ENCODE data around the gene LMLN.

The LMLN gene

DNA sequence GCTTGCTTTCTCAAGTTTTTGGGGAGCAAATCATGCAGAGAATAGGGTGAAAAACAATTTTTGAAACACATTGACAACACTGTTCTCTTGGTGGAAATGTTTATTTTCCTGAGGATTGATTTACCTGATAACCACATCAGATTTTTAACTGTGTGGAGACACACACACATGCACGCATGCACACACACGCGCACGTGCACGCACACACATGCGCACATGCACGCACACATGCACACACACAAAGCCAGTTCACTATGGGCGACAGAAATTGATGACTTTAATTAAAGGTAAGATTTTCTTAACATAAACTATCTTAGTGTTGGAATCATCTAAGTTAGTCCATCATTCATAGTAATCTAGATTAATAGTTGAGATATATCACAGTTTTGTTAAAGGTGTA is 15.3 kb downstream of the LMLN start:
- no peak for DNase-seq (ENCODE audit: extremely low read depth, insufficient read length)
- H3K27me3 ChIP-seq (replicated peaks; ENCODE audit: control insufficient read depth, insufficient read depth, low read length), result no peaks in the 10 kb centered on the region
- H3K36me3 ChIP-seq (ENCODE audit: control insufficient read depth, insufficient read depth, low read length), result no peaks in the 10 kb centered on the region
- TF ChIP-seq, protein P1, sequence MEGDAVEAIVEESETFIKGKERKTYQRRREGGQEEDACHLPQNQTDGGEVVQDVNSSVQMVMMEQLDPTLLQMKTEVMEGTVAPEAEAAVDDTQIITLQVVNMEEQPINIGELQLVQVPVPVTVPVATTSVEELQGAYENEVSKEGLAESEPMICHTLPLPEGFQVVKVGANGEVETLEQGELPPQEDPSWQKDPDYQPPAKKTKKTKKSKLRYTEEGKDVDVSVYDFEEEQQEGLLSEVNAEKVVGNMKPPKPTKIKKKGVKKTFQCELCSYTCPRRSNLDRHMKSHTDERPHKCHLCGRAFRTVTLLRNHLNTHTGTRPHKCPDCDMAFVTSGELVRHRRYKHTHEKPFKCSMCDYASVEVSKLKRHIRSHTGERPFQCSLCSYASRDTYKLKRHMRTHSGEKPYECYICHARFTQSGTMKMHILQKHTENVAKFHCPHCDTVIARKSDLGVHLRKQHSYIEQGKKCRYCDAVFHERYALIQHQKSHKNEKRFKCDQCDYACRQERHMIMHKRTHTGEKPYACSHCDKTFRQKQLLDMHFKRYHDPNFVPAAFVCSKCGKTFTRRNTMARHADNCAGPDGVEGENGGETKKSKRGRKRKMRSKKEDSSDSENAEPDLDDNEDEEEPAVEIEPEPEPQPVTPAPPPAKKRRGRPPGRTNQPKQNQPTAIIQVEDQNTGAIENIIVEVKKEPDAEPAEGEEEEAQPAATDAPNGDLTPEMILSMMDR (IDR thresholded peaks at IDR 0.05; ENCODE audit: insufficient read depth, low read length, poor library complexity, severe bottlenecking), result no peak
- no peak overlapping the region for H3K4me3 ChIP-seq (replicated peaks; ENCODE audit: low read depth, low read length)

DNA sequence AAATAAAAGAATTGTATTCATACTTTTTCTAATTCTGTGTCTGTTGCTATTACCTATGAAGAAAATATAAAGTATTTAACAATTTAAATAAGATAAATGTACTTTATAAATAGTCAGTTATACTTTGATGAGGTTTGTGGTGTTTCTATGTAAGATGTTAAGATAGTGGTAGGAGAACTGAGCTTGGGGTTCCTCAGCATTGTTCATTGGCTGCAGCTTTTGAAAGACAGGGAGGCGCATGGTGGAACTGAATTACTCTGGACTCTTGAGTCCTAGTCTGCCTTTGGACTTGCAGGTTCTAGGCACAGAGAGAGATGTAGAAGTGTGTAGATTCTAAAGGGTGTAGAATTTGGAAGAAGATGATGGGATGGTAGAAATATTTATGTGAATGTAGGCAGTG is 23.1 kb downstream of the LMLN start:
- TF ChIP-seq, protein P1 (IDR thresholded peaks at IDR 0.05; ENCODE audit: insufficient read depth, low read length, poor library complexity, severe bottlenecking), result no peak
- Histone ChIP-seq H3K4me3 (replicated peaks; ENCODE audit: low read depth, low read length) (no peak overlapping the region), H3K27me3 (replicated peaks; ENCODE audit: control insufficient read depth, insufficient read depth, low read length) (no peaks in the 10 kb centered on the region), H3K36me3 (ENCODE audit: control insufficient read depth, insufficient read depth, low read length) (no peaks in the 10 kb centered on the region)
- DNase-seq (ENCODE audit: extremely low read depth, insufficient read length), result no peak

DNA sequence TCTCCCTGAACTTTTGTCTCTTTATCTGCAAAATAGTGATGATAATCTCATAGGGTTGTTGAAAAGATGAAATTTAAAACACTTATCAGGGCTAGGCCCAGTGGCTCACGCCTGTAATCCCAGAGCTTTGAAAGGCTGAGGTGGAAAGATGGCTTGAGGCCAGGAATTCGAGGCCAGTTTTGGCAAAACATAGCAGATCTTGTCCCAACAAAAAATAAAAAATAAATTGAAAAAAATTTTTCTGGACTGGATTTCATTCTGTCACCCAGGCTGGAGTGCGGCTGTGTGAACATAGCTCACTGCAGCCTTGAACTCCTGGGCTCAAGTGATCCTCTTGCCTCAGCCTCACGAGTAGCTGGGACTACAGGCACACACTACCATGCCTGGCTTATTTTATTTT is 29.6 kb downstream of the LMLN start:
- no peaks in the 10 kb centered on the region for H3K36me3 ChIP-seq (ENCODE audit: control insufficient read depth, insufficient read depth, low read length)
- TF ChIP-seq, protein P1 (IDR thresholded peaks at IDR 0.05; ENCODE audit: insufficient read depth, low read length, poor library complexity, severe bottlenecking), result no peak
- H3K4me3 ChIP-seq (replicated peaks; ENCODE audit: low read depth, low read length), result no peak overlapping the region
- no peak for DNase-seq (ENCODE audit: extremely low read depth, insufficient read length)
- no peaks in the 10 kb centered on the region for H3K27me3 ChIP-seq (replicated peaks; ENCODE audit: control insufficient read depth, insufficient read depth, low read length)

DNA sequence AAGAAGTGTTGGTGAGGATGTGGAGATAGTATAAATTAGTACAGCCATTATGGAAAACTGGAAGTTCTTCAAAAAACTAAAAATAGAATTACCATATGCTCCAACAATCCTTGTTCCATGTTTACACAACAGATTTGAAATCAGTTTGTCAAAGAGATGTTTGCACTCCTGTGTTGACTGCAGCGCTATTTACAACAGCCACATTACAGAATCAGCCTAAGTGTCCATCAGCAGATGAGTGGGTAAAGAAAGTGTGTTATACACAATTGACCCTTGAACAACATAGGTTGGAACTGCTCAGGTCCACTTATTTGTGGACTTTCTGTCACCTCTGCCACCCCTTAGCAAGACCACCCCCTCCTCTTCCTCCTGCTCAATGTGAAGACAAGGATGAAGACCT is 34.7 kb downstream of the LMLN start:
- Histone ChIP-seq H3K36me3 (ENCODE audit: control insufficient read depth, insufficient read depth, low read length) (no peaks in the 10 kb centered on the region), H3K27me3 (replicated peaks; ENCODE audit: control insufficient read depth, insufficient read depth, low read length) (no peaks in the 10 kb centered on the region), H3K4me3 (replicated peaks; ENCODE audit: low read depth, low read length) (no peak overlapping the region)
- DNase-seq (ENCODE audit: extremely low read depth, insufficient read length), result no peak
- TF ChIP-seq, protein P1 (IDR thresholded peaks at IDR 0.05; ENCODE audit: insufficient read depth, low read length, poor library complexity, severe bottlenecking), result no peak

DNA sequence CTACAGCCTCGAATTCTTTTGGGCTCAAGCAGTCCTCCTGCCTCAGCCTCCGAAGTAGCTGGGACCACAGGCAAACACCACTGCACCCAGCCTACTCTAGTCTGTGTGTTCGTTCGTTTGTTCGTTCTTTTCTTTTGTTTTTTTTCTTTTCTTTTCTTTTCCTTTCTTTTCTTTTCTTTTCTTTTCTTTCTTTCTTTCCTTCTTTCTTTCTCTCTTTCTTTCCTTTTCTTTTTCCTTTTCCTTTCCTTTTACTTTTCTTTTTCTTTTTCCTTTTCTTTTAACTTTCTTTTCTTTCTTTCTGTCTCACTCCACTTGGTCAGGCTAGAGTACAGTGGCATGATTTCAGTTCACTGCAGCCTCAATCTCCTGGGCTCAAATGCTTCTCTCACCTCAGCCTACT is 36.8 kb downstream of the LMLN start:
- Histone ChIP-seq H3K36me3 (ENCODE audit: control insufficient read depth, insufficient read depth, low read length) (no peaks in the 10 kb centered on the region), H3K4me3 (replicated peaks; ENCODE audit: low read depth, low read length) (no peak overlapping the region), H3K27me3 (replicated peaks; ENCODE audit: control insufficient read depth, insufficient read depth, low read length) (no peaks in the 10 kb centered on the region)
- DNase-seq (ENCODE audit: extremely low read depth, insufficient read length), result no peak
- TF ChIP-seq, protein P1 (IDR thresholded peaks at IDR 0.05; ENCODE audit: insufficient read depth, low read length, poor library complexity, severe bottlenecking), result no peak

DNA sequence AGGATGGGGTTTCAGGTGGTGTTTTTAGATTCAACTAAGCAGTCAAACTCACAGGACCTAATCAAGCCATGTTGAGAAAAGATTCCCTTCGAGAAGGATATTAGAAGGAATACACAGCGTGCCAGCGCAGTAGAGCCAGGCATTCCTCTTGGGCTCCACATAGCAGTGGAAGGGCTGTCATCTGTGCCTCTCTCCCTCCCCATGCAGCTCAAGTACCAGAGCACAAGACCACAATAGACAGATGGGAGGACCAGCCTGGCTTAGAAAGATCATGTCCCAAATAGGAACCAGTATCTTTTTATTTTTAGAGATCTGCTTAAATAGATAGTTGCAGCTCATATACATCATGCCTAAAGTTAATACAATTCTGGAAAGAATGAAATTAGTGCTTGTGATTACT is 37.9 kb downstream of the LMLN start:
- no peak for DNase-seq (ENCODE audit: extremely low read depth, insufficient read length)

More for the DNA sequence above, 37.9 kb downstream of the LMLN start:
- no peaks in the 10 kb centered on the region for H3K27me3 ChIP-seq (replicated peaks; ENCODE audit: control insufficient read depth, insufficient read depth, low read length)
- no peaks in the 10 kb centered on the region for H3K36me3 ChIP-seq (ENCODE audit: control insufficient read depth, insufficient read depth, low read length)
- no peak overlapping the region for H3K4me3 ChIP-seq (replicated peaks; ENCODE audit: low read depth, low read length)
- TF ChIP-seq, protein P1 (IDR thresholded peaks at IDR 0.05; ENCODE audit: insufficient read depth, low read length, poor library complexity, severe bottlenecking), result no peak

Measured in GM06990 (cell line).